DMS 273 (cell line): ENCODE results near the gene SHC2.

ENCODE experiments used
- DNase-seq: peaks from one replicate; lab custom pipeline; 2025; ENCODE audit not compliant: unreplicated experiment; lab: John Stamatoyannopoulos, UW

Gene SHC2

GRCh38 chr19:376111-376470 is 84.7 kb downstream of the SHC2 start:
- no peak for DNase-seq

DNA sequence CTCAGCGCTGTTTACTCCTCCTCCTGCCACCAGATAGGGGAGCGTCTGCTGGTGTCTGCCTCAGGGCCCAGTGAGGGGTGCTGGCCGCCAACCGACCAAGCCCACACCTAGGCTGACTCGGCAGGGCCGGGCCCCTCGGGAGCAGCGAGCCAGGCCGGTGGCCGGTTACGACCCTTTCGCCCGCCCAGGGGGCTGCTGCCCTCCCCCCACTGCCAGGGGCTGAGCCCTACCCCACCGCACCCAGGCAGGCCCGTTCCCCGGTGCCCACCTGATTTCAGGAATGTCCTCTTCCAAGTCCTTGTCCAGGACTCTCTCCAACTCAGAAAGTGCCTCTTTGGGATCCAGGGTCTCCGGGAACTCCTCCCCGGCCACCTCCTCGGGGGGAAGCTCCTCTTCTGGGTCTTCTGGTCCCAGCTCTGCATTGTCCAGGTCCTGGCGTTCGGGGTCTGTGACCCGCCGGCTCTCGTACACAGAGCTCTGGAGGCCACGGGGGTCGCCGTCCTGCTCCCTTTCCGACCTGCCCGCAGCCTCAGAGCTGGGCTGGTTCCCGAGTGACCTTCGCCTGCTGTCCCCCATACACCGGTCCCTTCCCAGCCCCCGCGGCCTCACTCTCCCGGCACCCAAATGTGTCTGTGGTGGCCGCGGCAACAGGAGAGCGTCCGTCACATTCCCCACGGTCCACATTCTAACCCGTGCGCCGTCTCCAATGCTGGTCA is 85.3 kb downstream of the SHC2 start:
- DNase-seq: no peak

- DNase-seq: no peak
Measured at GRCh38 chr19:374886-375235, 86.0 kb downstream of the SHC2 start.

- peak; percentile 77 for DNase-seq
Measured at GRCh38 chr19:374183-374885, 86.5 kb downstream of the SHC2 start.

- DNase-seq: no peak
Measured at GRCh38 chr19:373391-374182, 87.2 kb downstream of the SHC2 start.

DNA sequence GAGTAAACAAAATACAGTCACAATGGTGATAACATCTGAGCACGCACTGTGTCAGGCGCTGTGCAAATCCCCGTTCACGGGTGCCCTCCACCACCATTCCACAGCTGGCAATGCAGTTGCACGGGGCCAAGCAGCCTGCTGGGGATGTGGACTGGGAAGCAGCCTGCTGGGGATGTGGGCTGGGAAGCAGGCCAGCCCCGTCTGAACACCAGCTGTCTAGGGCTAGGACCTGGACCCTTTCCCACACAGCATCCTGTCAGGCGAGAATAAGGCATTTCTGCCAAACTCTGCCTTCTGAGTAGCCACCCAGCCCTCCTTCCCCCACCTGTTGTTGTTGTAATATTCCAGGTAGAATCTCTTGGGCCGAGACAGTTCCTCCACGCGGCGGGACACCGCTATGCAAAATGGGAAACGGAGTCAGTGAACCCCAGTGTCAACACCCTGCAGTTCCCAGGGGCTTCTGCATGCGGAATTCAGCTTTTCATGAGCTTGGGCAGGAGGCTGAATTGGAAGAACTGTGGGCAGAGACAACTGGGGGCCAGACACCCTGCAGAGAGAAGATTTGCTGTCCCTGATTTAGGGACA is 88.4 kb downstream of the SHC2 start:
- peak; percentile 95 for DNase-seq

DNA sequence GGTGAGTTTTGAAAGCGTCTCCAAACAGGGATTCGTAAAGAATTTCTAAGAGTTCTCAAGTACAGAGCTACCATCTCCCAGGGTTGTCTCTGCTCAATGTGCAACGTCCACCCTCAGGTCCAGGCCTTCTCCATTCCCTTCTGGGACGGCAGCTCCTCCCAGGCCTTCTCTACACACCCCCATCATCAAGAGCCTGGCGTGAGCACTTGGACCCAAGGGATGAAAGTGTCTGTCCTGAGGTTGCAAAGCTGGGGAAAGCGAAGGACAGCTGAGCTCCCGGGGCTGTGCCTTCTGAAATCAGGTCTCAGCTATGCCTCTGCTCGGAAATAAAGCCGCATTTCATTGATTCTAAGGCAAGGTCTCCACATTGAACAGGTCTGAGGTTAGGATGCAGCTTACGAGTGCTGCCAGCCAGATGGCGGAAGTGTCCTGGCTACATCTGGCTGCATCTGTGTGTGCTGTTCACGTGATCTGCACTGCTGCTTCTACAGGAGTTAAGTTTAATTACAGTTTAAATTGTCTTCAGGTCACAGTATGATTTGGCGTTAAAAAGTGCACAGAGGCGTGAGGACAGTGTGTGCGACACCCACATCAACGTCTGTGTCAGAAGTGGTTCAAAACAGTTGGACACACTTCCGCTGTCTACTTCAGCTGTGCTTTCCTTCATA is 89.2 kb downstream of the SHC2 start:
- DNase-seq: peak; percentile 68

GRCh38 chr19:370641-371330 is 90.0 kb downstream of the SHC2 start:
- DNase-seq: no peak

- no peak for DNase-seq
Measured at GRCh38 chr19:369876-370275, 91.0 kb downstream of the SHC2 start.

DNA sequence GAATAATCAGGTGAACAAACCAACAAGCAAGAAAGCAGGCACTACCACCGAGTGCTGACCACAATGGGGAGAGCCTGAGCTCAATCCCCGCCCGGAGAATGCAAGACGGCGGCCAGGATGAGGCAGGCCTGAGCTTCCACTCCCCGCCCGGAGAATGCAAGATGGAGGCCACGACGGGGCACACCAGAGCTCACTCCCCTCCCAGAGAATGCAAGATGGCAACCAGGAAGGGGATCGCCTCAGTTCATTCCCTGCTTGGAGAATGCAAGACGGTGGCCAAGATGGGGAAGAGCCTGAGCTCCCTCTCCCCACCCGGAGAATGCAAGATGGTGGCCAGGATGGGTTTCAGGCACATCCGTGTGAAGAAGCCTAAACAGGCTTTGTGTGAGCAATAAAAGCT is 91.6 kb downstream of the SHC2 start:
- no peak for DNase-seq

- no peak for DNase-seq
Measured at GRCh38 chr19:368630-369024, 92.2 kb downstream of the SHC2 start.

DNA sequence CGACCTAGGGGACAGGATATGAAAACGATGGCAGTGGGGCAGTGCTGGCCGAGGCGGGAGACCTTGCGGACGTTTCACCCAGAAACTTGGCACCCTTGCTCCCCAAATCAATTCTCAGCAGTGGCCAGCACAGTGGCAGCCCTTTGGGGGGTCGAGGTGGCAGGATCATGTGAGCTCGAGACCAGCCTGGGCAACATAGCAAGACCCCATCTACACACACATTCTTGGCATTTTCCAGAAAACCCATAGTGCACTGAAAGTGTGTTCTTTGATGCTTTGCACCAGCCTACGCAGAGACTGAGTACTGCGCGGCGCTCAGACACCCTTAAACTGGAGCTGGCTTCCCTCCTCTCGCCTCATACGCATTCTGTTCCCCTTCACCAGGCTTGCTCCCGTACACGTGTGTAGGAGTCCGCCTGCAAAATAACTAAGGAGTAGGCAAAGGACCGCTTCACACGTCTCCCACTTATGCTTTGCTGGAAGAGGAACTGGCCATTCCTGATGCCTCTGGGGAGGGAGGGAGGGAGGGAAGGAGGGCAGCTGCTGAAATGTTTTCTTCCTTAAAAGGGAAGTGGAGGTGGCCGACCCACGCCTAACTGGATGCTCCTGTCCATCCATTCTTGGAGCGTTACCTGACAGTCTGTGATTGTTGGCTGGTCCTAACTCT is 92.7 kb downstream of the SHC2 start:
- no peak for DNase-seq

DNA sequence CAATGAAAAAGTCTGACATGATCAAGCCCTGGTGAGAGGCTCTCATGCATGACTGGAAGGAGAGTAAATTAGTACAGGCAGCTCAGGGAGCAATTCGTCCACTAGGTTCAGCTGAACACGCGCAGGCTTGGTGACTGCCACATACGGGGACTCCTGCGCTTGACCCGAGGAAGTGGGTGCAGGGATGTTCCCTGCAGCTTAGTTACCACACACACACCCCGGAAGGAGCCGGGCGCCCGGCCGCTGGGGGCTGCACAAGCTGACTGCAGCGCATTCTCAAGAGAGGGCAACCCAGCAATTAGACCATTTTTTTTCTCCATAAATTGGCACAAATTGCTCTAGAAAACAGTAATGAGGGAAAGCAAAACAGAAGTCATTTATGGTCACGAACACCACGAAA is 93.3 kb downstream of the SHC2 start:
- DNase-seq: no peak

DNA sequence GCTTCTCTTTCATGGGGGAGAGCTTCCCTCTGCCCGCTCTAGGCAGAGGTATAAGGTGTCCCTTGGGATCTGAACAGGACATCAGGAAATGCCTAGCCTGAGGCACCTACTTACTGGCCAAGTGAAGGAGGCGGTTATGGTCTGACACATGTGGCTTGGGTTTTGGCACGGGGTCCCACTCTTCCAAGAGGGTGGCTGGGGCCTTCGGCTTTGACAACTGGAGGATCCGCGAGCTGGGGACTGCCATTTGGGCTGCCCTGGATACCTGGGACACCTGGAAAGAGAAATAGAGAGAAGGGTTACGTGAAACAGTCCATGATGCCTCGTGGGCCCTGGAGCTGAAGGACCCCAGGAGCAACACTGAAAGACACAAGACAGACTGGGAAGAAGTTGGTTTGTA is 93.9 kb downstream of the SHC2 start:
- DNase-seq: no peak
